CD14-positive monocyte (primary cell): ENCODE results near the gene ATP1B2. TPM values are rescaled to one million over a fixed set of nuclear protein-coding genes. Genes with fewer than 3 reads are reported as not detected.

Source experiments
- DNase-seq, 3 donors: peaks; one replicate each; pipeline ENCODE4 v3.0.0-alpha.2; 2011 to 2022
- H2AFZ ChIP-seq: 2 replicates; pipeline ENCODE4 v1.6.0; 2012; ENCODE audit warnings: mild to moderate bottlenecking, low read depth, low read length, inconsistent platforms; ENCODE audit not compliant: insufficient read depth, poor library complexity, severe bottlenecking
- H3K27ac ChIP-seq, 2 donors: 1 replicate in 1 of 2; 2 replicates in 1 of 2; pipeline ENCODE4 v1.5.1; 2012 to 2013; ENCODE audit warnings: low read length in 2 of 2, control low read depth in 1 of 2, inconsistent platforms in 1 of 2, low read depth in 1 of 2, mild to moderate bottlenecking in 1 of 2
- H3K27me3 ChIP-seq, 2 donors: one replicate each; pipeline versions ENCODE4 v1.6.0 to v1.6.1; 2011 to 2013; ENCODE audit warnings: low read length in 2 of 2; ENCODE audit not compliant: control insufficient read depth in 2 of 2, insufficient read depth in 2 of 2
- H3K36me3 ChIP-seq, 2 donors: replicated peaks in 1 of 2; 1 replicate in 1 of 2; 2 replicates in 1 of 2; pipeline versions ENCODE4 v1.5.1 to v1.6.1; 2012 to 2013; ENCODE audit warnings: low read length in 2 of 2, control low read depth in 1 of 2, inconsistent platforms in 1 of 2, mild to moderate bottlenecking in 1 of 2; ENCODE audit not compliant: insufficient read depth in 2 of 2, control insufficient read depth in 1 of 2
- H3K4me1 ChIP-seq, 2 donors: 1 replicate in 1 of 2; 2 replicates in 1 of 2; pipeline versions ENCODE4 v1.5.1 to v1.6.1; 2012 to 2013; ENCODE audit warnings: low read length in 2 of 2, control low read depth in 1 of 2, inconsistent platforms in 1 of 2, mild to moderate bottlenecking in 1 of 2, moderate library complexity in 1 of 2; ENCODE audit not compliant: insufficient read depth in 2 of 2, control insufficient read depth in 1 of 2
- H3K4me2 ChIP-seq: replicated peaks from 2 replicates; pipeline ENCODE3; 2012; ENCODE audit warnings: low read length, moderate library complexity, mild to moderate bottlenecking; ENCODE audit not compliant: poor library complexity, severe bottlenecking; ENCODE audit errors: extremely low read depth
- H3K4me3 ChIP-seq, 3 experiments: fragments of 200-600 bp in 1 of 3; sonication (generic) in 1 of 3; replicated peaks in 1 of 3; 1 replicate in 2 of 3; 2 replicates in 1 of 3; pipeline ENCODE4 v1.5.1; 2011 to 2013; ENCODE audit warnings: low read length in 3 of 3, mild to moderate bottlenecking in 3 of 3, control low read depth in 2 of 3, low read depth in 2 of 3, inconsistent platforms in 1 of 3, moderate library complexity in 1 of 3
- H3K79me2 ChIP-seq: 2 replicates; pipeline ENCODE4 v1.6.0; 2012; ENCODE audit warnings: mild to moderate bottlenecking, control low read depth, inconsistent platforms, low read length, moderate library complexity; ENCODE audit not compliant: insufficient read depth
- H3K9ac ChIP-seq: 2 replicates; pipeline ENCODE4 v1.6.0; 2017; ENCODE audit warnings: low read length, mild to moderate bottlenecking; ENCODE audit not compliant: insufficient read depth, poor library complexity, severe bottlenecking
- H3K9me3 ChIP-seq, 2 donors: replicated peaks in 1 of 2; 1 replicate in 1 of 2; 2 replicates in 1 of 2; pipeline versions ENCODE4 v1.5.1 to v1.6.1; 2012 to 2013; ENCODE audit warnings: low read length in 2 of 2, control low read depth in 1 of 2; ENCODE audit not compliant: control insufficient read depth in 1 of 2, insufficient read depth in 1 of 2
- H4K20me1 ChIP-seq: 2 replicates; pipeline ENCODE4 v1.6.0; 2012; ENCODE audit warnings: mild to moderate bottlenecking, low read length, control low read depth, moderate library complexity; ENCODE audit not compliant: insufficient read depth
- H3K27ac Mint-ChIP-seq, 7 donors: one replicate each; pipeline ENCODE4 v1.8.0; 2020; ENCODE audit warnings: mild to moderate bottlenecking in 7 of 7, mixed read lengths in 7 of 7, moderate library complexity in 6 of 7, inconsistent platforms in 2 of 7
- H3K27me3 Mint-ChIP-seq, 3 donors: one replicate each; pipeline ENCODE4 v1.8.0; 2021 to 2022; ENCODE audit warnings: low read depth in 3 of 3, mild to moderate bottlenecking in 3 of 3, mixed read lengths in 3 of 3, moderate library complexity in 3 of 3, inconsistent platforms in 1 of 3
- H3K36me3 Mint-ChIP-seq, 2 donors: one replicate each; pipeline ENCODE4 v1.8.0; 2020; ENCODE audit warnings: mixed read lengths in 2 of 2, inconsistent platforms in 1 of 2, mild to moderate bottlenecking in 1 of 2
- H3K4me1 Mint-ChIP-seq: one replicate; pipeline ENCODE4 v1.8.0; 2020; ENCODE audit warnings: mild to moderate bottlenecking, mixed read lengths
- H3K4me3 Mint-ChIP-seq, 2 donors: one replicate each; pipeline ENCODE4 v1.8.0; 2020; ENCODE audit warnings: mild to moderate bottlenecking in 2 of 2, mixed read lengths in 2 of 2, moderate library complexity in 1 of 2
- H3K9me3 Mint-ChIP-seq, 7 donors: one replicate each; pipeline ENCODE4 v1.8.0; 2020 to 2022; ENCODE audit warnings: mixed read lengths in 7 of 7, mild to moderate bottlenecking in 6 of 7, moderate library complexity in 6 of 7, inconsistent platforms in 2 of 7
- CTCF ChIP-seq: fragments of 200-600 bp; IDR thresholded peaks from one replicate; pipeline ENCODE4 v1.8.0; 2022; ENCODE audit warnings: antibody characterized with exemption, mild to moderate bottlenecking
- WGBS: methylation state at CpG from one replicate; pipeline ENCODE4 v1.1.5; 2013; ENCODE audit warnings: missing lambda C conversion rate; ENCODE audit not compliant: insufficient coverage; 5-methylcytosine and 5-hydroxymethylcytosine counted together
- intact Hi-C, 2 donors: fragments of 100-400 bp; cut with micrococcal nuclease; formaldehyde crosslinking; loops; one replicate each; pipeline versions ENCODE4 v1.15.0 to v1.15.1; 2023
- polyA plus RNA-seq, 3 donors: library from polyadenylated mRNA; depleted of rRNA in 1 of 3; unstranded in 2 of 3; stranded (reverse) in 1 of 3; fragments of 300-500 nt in 2 of 3; fragments of >200 nt in 1 of 3; fragmentation: Illumina TruSeq in 2 of 3; gene quantifications; 1 replicate in 2 of 3; 2 replicates in 1 of 3; pipeline ENCODE4 v1.2.3, GENCODE V29; 2012 to 2021

Gene ATP1B2
- polyA plus RNA-seq, 3 donors, result 0.07 TPM; not detected in 2

- Mint-ChIP-seq H3K36me3 (peaks cover 13 to 25% of the 10 kb centered on the region in 2 donors), H3K27ac (peak within 1 kb of the TSS; percentile 99 to 100 (median 100)), H3K27me3 (no peaks in the 10 kb centered on the region), H3K9me3 (peaks cover 0 to 2% (median 0%) of the 10 kb centered on the region in 7 donors), H3K4me1 (peaks cover 32% of the 10 kb centered on the region), H3K4me3 (peak within 1 kb of the TSS; percentile 96 to 100)
- Histone ChIP-seq H3K79me2 (peaks cover 45% of the 10 kb centered on the region), H3K9ac (peak within 1 kb of the TSS; percentile 99), H3K4me3 (peak within 1 kb of the TSS; percentile 85 to 99 (median 99)), H2AFZ (peak within 1 kb of the TSS; percentile 97), H3K9me3 (no peaks in the 10 kb centered on the region), H3K27ac (peak within 1 kb of the TSS; percentile 100), H3K4me2 (peak within 1 kb of the TSS; percentile 77), H3K36me3 (peaks cover 0 to under 1% of the 10 kb centered on the region in 2 donors), H3K27me3 (no peaks in the 10 kb centered on the region), H3K4me1 (peaks cover 24 to 35% of the 10 kb centered on the region in 2 donors), H4K20me1 (peaks cover 9% of the 10 kb centered on the region)
- peak; percentile 95 to 97 (median 96) for DNase-seq
- peak; percentile 100 for TF ChIP-seq CTCF
- WGBS, result under 1% methylated on average over 40 of the region's 51 CpGs
- intact Hi-C loops, result loop anchor here (2.0 to 10.0 kb wide), 8 partner anchors 61 to 383 kb away; partner anchors contain the start of genes SAT2 (in 2 of the 2), CD68 (in 1 of the 2), EIF5A (in 1 of the 2) and FGF11 (in 1 of the 2)
Observed at GRCh38 chr17:7687908-7688807, 37.4 kb downstream of the ATP1B2 start, which contains the start of gene WRAP53. Gene WRAP53 (plus strand): TSS chr17:7688477. CDS start chr17:7688649, 172 bp downstream.

GRCh38 chr17:7688808-7689316 lies 38.1 kb downstream of the ATP1B2 start:
- Histone ChIP-seq H3K4me2 (peak overlapping the region; percentile 77), H3K4me1 (peaks cover 24 to 35% of the 10 kb centered on the region in 2 donors), H4K20me1 (peaks cover 9% of the 10 kb centered on the region), H3K27me3 (no peaks in the 10 kb centered on the region), H2AFZ (peak overlapping the region; percentile 97), H3K9ac (peak overlapping the region; percentile 73), H3K9me3 (no peaks in the 10 kb centered on the region), H3K36me3 (peaks cover 0 to 3% of the 10 kb centered on the region in 2 donors), H3K79me2 (peaks cover 38% of the 10 kb centered on the region), H3K4me3 (peak overlapping the region; percentile 85 to 99 (median 99)), H3K27ac (peak overlapping the region in 1 of 2 donors; percentile 100)
- Mint-ChIP-seq H3K36me3 (peaks cover 16 to 25% of the 10 kb centered on the region in 2 donors), H3K27me3 (no peaks in the 10 kb centered on the region), H3K4me1 (peaks cover 32% of the 10 kb centered on the region), H3K27ac (peak overlapping the region; percentile 70 to 100 (median 100)), H3K4me3 (peak overlapping the region; percentile 96 to 100), H3K9me3 (peaks cover 0 to 2% (median 0%) of the 10 kb centered on the region in 7 donors)
- no peak for DNase-seq
- no peak for TF ChIP-seq CTCF
- intact Hi-C loops, result loop anchor here (5.0 to 10.0 kb wide), 6 partner anchors 62 to 384 kb away; partner anchors contain the start of genes SAT2 (in 2 of the 2), EIF5A (in 1 of the 2), FGF11 (in 1 of the 2) and TMEM102 (in 1 of the 2)
- WGBS, result 13% methylated on average over 7 of the region's 13 CpGs
